ENCODE results near the gene FAM131B. TPM values are rescaled to one million over a fixed set of nuclear protein-coding genes. Genes with fewer than 3 reads are reported as not detected.

Gene FAM131B
- total RNA-seq, 2 donors from 2014 or later, result 1.9 to 3.6 TPM

- no peak for DNase-seq
- no peaks in the 10 kb centered on the region for H3K4me1 Mint-ChIP-seq
- no peak overlapping the region for H3K4me3 Mint-ChIP-seq
- no peaks in the 10 kb centered on the region for H3K9me3 Mint-ChIP-seq
- no peak overlapping the region for H3K27ac ChIP-seq (ENCODE audit: low read depth, low read length)
- 83 to 95% methylated on average over 1 to 14 of the region's 14 CpGs for whole genome bisulfite sequencing, 2 experiments (ENCODE audit: insufficient coverage in 1 of 2, insufficient read length in 1 of 2)
- no peak overlapping the region for H3K27ac Mint-ChIP-seq
- no peak for TF ChIP-seq CTCF (conservative IDR thresholded peaks at IDR 0.05)
- no peaks in the 10 kb centered on the region for H3K27me3 Mint-ChIP-seq (ENCODE audit: insufficient read depth)
- no peak overlapping the region for H3K4me3 ChIP-seq (ENCODE audit: low read length)
- H3K36me3 Mint-ChIP-seq (ENCODE audit: low read depth), result peaks cover 72% of the 10 kb centered on the region
- no peaks in the 10 kb centered on the region for H3K4me1 ChIP-seq (ENCODE audit: control insufficient read depth, insufficient read depth, low read length)
- H3K9ac ChIP-seq (ENCODE audit: extremely low read depth, low read length, poor library complexity, severe bottlenecking), result no peak overlapping the region
- peaks cover 8% of the 10 kb centered on the region for H3K36me3 ChIP-seq (ENCODE audit: control insufficient read depth, insufficient read depth, low read length)
- H3K27me3 ChIP-seq (ENCODE audit: control insufficient read depth, insufficient read depth, low read length, poor library complexity, severe bottlenecking), result no peaks in the 10 kb centered on the region
- H3K9me3 ChIP-seq (ENCODE audit: control insufficient read depth, low read length), result no peaks in the 10 kb centered on the region
Measured at GRCh38 chr7:143398616-143399015, 36.1 kb upstream of the FAM131B start.

- H3K9ac ChIP-seq (ENCODE audit: extremely low read depth, low read length, poor library complexity, severe bottlenecking), result no peak overlapping the region
- peaks cover 13% of the 10 kb centered on the region for H3K36me3 ChIP-seq (ENCODE audit: control insufficient read depth, insufficient read depth, low read length)
- H3K4me3 Mint-ChIP-seq, result no peak overlapping the region
- no peaks in the 10 kb centered on the region for H3K9me3 Mint-ChIP-seq
- no peak overlapping the region for H3K4me3 ChIP-seq (ENCODE audit: low read length)
- H3K4me1 Mint-ChIP-seq, result no peaks in the 10 kb centered on the region
- peak overlapping the region; percentile 21 for H3K27ac Mint-ChIP-seq
- no peaks in the 10 kb centered on the region for H3K4me1 ChIP-seq (ENCODE audit: control insufficient read depth, insufficient read depth, low read length)
- 87 to 93% methylated on average over 7 to 16 of the region's 16 CpGs for WGBS, 2 experiments (ENCODE audit: insufficient coverage in 1 of 2, insufficient read length in 1 of 2)
- TF ChIP-seq CTCF (conservative IDR thresholded peaks at IDR 0.05), result no peak
- H3K27me3 ChIP-seq (ENCODE audit: control insufficient read depth, insufficient read depth, low read length, poor library complexity, severe bottlenecking), result no peaks in the 10 kb centered on the region
- DNase-seq, result no peak
- no peaks in the 10 kb centered on the region for H3K27me3 Mint-ChIP-seq (ENCODE audit: insufficient read depth)
- H3K27ac ChIP-seq (ENCODE audit: low read depth, low read length), result no peak overlapping the region
- no peaks in the 10 kb centered on the region for H3K9me3 ChIP-seq (ENCODE audit: control insufficient read depth, low read length)
- H3K36me3 Mint-ChIP-seq (ENCODE audit: low read depth), result peaks cover 73% of the 10 kb centered on the region
Measured at GRCh38 chr7:143397710-143398530, 35.4 kb upstream of the FAM131B start.

GRCh38 chr7:143396625-143397556 lies 34.4 kb upstream of the FAM131B start:
- 92 to 94% methylated on average over 20 to 28 of the region's 28 CpGs for WGBS, 2 experiments (ENCODE audit: insufficient coverage in 1 of 2, insufficient read length in 1 of 2)
- Mint-ChIP-seq H3K4me1 (no peaks in the 10 kb centered on the region), H3K27ac (peak overlapping the region; percentile 21), H3K36me3 (ENCODE audit: low read depth) (peaks cover 77% of the 10 kb centered on the region), H3K4me3 (no peak overlapping the region), H3K9me3 (no peaks in the 10 kb centered on the region), H3K27me3 (ENCODE audit: insufficient read depth) (no peaks in the 10 kb centered on the region)
- no peaks in the 10 kb centered on the region for H3K9me3 ChIP-seq (ENCODE audit: control insufficient read depth, low read length)
- H3K4me3 ChIP-seq (ENCODE audit: low read length), result no peak overlapping the region
- no peaks in the 10 kb centered on the region for H3K4me1 ChIP-seq (ENCODE audit: control insufficient read depth, insufficient read depth, low read length)
- TF ChIP-seq CTCF (conservative IDR thresholded peaks at IDR 0.05), result no peak
- H3K9ac ChIP-seq (ENCODE audit: extremely low read depth, low read length, poor library complexity, severe bottlenecking), result no peak overlapping the region
- H3K27ac ChIP-seq (ENCODE audit: low read depth, low read length), result no peak overlapping the region
- peaks cover 19% of the 10 kb centered on the region for H3K36me3 ChIP-seq (ENCODE audit: control insufficient read depth, insufficient read depth, low read length)
- no peak for DNase-seq
- no peaks in the 10 kb centered on the region for H3K27me3 ChIP-seq (ENCODE audit: control insufficient read depth, insufficient read depth, low read length, poor library complexity, severe bottlenecking)

Measured in endodermal cell (in vitro differentiated cells).